Measurements from ENCODE around the gene MSRB3.
"Not testable (repeated sequence)": the region's sequence is repeated elsewhere in the genome, so short reads cannot be mapped to it uniquely, and the experiment has no call there.

Gene MSRB3

GRCh38 chr12:65454115-65454787 lies 175.8 kb downstream of the MSRB3 start:
- DNase-seq (ENCODE audit: low read depth in 2 of 2) = no peak

- DNase-seq (ENCODE audit: low read depth in 2 of 2) = not testable (repeated sequence)
Measured at GRCh38 chr12:65457341-65457740, 178.9 kb downstream of the MSRB3 start.

- DNase-seq (ENCODE audit: low read depth in 2 of 2) = no peak
Measured at GRCh38 chr12:65458718-65459117, 180.2 kb downstream of the MSRB3 start.

GRCh38 chr12:65459545-65459944 lies 181.1 kb downstream of the MSRB3 start:
- DNase-seq (ENCODE audit: low read depth in 2 of 2) = no peak

GRCh38 chr12:65460063-65460462 lies 181.6 kb downstream of the MSRB3 start:
- DNase-seq (ENCODE audit: low read depth in 2 of 2) = no peak

- DNase-seq (ENCODE audit: low read depth in 2 of 2) = no peak
Measured at GRCh38 chr12:65461017-65461416, 182.5 kb downstream of the MSRB3 start.

GRCh38 chr12:65462484-65462883 lies 184.0 kb downstream of the MSRB3 start:
- DNase-seq (ENCODE audit: low read depth in 2 of 2) = no peak

GRCh38 chr12:65463082-65463481 lies 184.6 kb downstream of the MSRB3 start:
- DNase-seq (ENCODE audit: low read depth in 2 of 2) = no peak

- DNase-seq (ENCODE audit: low read depth in 2 of 2) = no peak
Measured at GRCh38 chr12:65463611-65464010, 185.1 kb downstream of the MSRB3 start.

- peak; percentile 90 to 93 for DNase-seq (ENCODE audit: low read depth in 2 of 2)
Measured at GRCh38 chr12:65464930-65465329, 186.4 kb downstream of the MSRB3 start.

- DNase-seq (ENCODE audit: low read depth in 2 of 2) = no peak
Measured at GRCh38 chr12:65465766-65466547, 187.5 kb downstream of the MSRB3 start.

GRCh38 chr12:65466911-65467310 lies 188.4 kb downstream of the MSRB3 start:
- DNase-seq (ENCODE audit: low read depth in 2 of 2) = no peak

GRCh38 chr12:65470256-65470655 lies 191.8 kb downstream of the MSRB3 start:
- peak; percentile 74 to 78 for DNase-seq (ENCODE audit: low read depth in 2 of 2)

- no peak for DNase-seq (ENCODE audit: low read depth in 2 of 2)
Measured at GRCh38 chr12:65472079-65472478, 193.6 kb downstream of the MSRB3 start.

- no peak for DNase-seq (ENCODE audit: low read depth in 2 of 2)
Measured at GRCh38 chr12:65474831-65475230, 196.3 kb downstream of the MSRB3 start.

- no peak for DNase-seq (ENCODE audit: low read depth in 2 of 2)
Measured at GRCh38 chr12:65477721-65478120, 199.2 kb downstream of the MSRB3 start.

- not testable (repeated sequence) for DNase-seq (ENCODE audit: low read depth in 2 of 2)
Measured at GRCh38 chr12:65483891-65484516, 205.5 kb downstream of the MSRB3 start.

GRCh38 chr12:65488197-65488596 lies 209.7 kb downstream of the MSRB3 start:
- DNase-seq (ENCODE audit: low read depth in 2 of 2) = no peak

- no peak for DNase-seq (ENCODE audit: low read depth in 2 of 2)
Measured at GRCh38 chr12:65490250-65490649, 211.8 kb downstream of the MSRB3 start.

GRCh38 chr12:65492998-65493912 lies 214.8 kb downstream of the MSRB3 start:
- DNase-seq (ENCODE audit: low read depth in 2 of 2) = no peak

- DNase-seq (ENCODE audit: low read depth in 2 of 2) = no peak
Measured at GRCh38 chr12:65493913-65494245, 215.4 kb downstream of the MSRB3 start.

GRCh38 chr12:65494537-65494936 lies 216.1 kb downstream of the MSRB3 start:
- DNase-seq (ENCODE audit: low read depth in 2 of 2) = no peak

All from fibroblast of skin of left biceps (primary cell).